Measurements from ENCODE around the gene CYB5D1.

Gene CYB5D1

GRCh38 chr17:7839190-7839875, 18.5 kb upstream of the CYB5D1 start:
- TF ChIP-seq, protein P1, sequence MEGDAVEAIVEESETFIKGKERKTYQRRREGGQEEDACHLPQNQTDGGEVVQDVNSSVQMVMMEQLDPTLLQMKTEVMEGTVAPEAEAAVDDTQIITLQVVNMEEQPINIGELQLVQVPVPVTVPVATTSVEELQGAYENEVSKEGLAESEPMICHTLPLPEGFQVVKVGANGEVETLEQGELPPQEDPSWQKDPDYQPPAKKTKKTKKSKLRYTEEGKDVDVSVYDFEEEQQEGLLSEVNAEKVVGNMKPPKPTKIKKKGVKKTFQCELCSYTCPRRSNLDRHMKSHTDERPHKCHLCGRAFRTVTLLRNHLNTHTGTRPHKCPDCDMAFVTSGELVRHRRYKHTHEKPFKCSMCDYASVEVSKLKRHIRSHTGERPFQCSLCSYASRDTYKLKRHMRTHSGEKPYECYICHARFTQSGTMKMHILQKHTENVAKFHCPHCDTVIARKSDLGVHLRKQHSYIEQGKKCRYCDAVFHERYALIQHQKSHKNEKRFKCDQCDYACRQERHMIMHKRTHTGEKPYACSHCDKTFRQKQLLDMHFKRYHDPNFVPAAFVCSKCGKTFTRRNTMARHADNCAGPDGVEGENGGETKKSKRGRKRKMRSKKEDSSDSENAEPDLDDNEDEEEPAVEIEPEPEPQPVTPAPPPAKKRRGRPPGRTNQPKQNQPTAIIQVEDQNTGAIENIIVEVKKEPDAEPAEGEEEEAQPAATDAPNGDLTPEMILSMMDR (IDR thresholded peaks at IDR 0.05; ENCODE audit: borderline replicate concordance, extremely low read depth, low read length, poor library complexity, severe bottlenecking): no peak
- no peak for TF ChIP-seq EZH2 (IDR thresholded peaks at IDR 0.05; ENCODE audit: borderline replicate concordance, low read depth, low read length, severe bottlenecking)
- H2AFZ ChIP-seq (ENCODE audit: low read depth, low read length): no peak overlapping the region
- H4K20me1 ChIP-seq (ENCODE audit: insufficient read depth, low read length): peaks cover 29% of the 10 kb centered on the region
- H3K79me2 ChIP-seq (ENCODE audit: insufficient read depth, low read length): no peaks in the 10 kb centered on the region
- H3K4me2 ChIP-seq (ENCODE audit: insufficient read depth, low read length): no peak overlapping the region
- H3K4me1 ChIP-seq (ENCODE audit: insufficient read depth, low read length): peaks cover 82% of the 10 kb centered on the region
- no peak overlapping the region for H3K4me3 ChIP-seq (ENCODE audit: low read depth in 1 of 2, low read length in 2 of 2)
- H3K36me3 ChIP-seq (ENCODE audit: insufficient read depth, low read length): no peaks in the 10 kb centered on the region
- H3K9ac ChIP-seq (ENCODE audit: low read depth, low read length): no peak overlapping the region
- H3K27me3 ChIP-seq (ENCODE audit: insufficient read depth, low read length, poor library complexity): peaks cover 49% of the 10 kb centered on the region
- no peaks in the 10 kb centered on the region for H3K9me3 ChIP-seq (ENCODE audit: insufficient read depth, low read length, severe bottlenecking)
- DNase-seq (no peak), ATAC-seq (ENCODE audit: insufficient read depth, low read depth) (no peak)
- H3K27ac ChIP-seq (ENCODE audit: low read length): no peak overlapping the region

- H3K79me2 ChIP-seq (ENCODE audit: insufficient read depth, low read length): no peaks in the 10 kb centered on the region
- H3K9me3 ChIP-seq (ENCODE audit: insufficient read depth, low read length, severe bottlenecking): no peaks in the 10 kb centered on the region
- H3K4me2 ChIP-seq (ENCODE audit: insufficient read depth, low read length): no peak overlapping the region
- H3K27ac ChIP-seq (ENCODE audit: low read length): no peak overlapping the region
- no peak for TF ChIP-seq EZH2 (IDR thresholded peaks at IDR 0.05; ENCODE audit: borderline replicate concordance, low read depth, low read length, severe bottlenecking)
- TF ChIP-seq, protein P1 (IDR thresholded peaks at IDR 0.05; ENCODE audit: borderline replicate concordance, extremely low read depth, low read length, poor library complexity, severe bottlenecking): no peak
- peaks cover 82% of the 10 kb centered on the region for H3K4me1 ChIP-seq (ENCODE audit: insufficient read depth, low read length)
- H3K27me3 ChIP-seq (ENCODE audit: insufficient read depth, low read length, poor library complexity): peaks cover 49% of the 10 kb centered on the region
- H2AFZ ChIP-seq (ENCODE audit: low read depth, low read length): no peak overlapping the region
- peaks cover 29% of the 10 kb centered on the region for H4K20me1 ChIP-seq (ENCODE audit: insufficient read depth, low read length)
- H3K9ac ChIP-seq (ENCODE audit: low read depth, low read length): no peak overlapping the region
- no peaks in the 10 kb centered on the region for H3K36me3 ChIP-seq (ENCODE audit: insufficient read depth, low read length)
- H3K4me3 ChIP-seq (ENCODE audit: low read depth in 1 of 2, low read length in 2 of 2): no peak overlapping the region
- DNase-seq (no peak), ATAC-seq (ENCODE audit: insufficient read depth, low read depth) (no peak)
Measured at GRCh38 chr17:7839876-7840261, 17.9 kb upstream of the CYB5D1 start.

DNA sequence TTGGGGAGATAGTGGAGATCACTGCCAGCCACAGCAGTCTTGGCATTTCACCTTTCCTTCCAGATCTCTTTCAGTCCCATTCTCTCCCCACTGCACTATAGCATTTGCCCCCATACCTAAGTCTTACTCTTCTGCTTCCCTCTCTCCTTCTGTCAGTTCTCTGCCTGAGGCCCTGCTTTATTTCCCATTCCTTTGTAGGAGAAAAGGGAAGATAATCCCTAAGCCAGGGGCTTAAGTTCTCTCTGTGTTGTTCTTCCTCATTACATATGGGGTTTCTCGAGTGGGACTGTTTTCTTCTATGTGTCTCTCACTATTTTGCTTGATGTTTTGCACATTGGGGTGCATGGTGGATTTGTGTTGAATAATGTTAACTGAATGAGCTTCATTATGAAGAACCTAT, 17.4 kb upstream of the CYB5D1 start:
- Histone ChIP-seq H4K20me1 (ENCODE audit: insufficient read depth, low read length) (peaks cover 31% of the 10 kb centered on the region), H3K4me1 (ENCODE audit: insufficient read depth, low read length) (peaks cover 82% of the 10 kb centered on the region), H3K4me2 (ENCODE audit: insufficient read depth, low read length) (peak overlapping the region; percentile 95; the same call in 1 of the 2 replicates), H3K4me3 (ENCODE audit: low read depth in 1 of 2, low read length in 2 of 2) (no peak overlapping the region), H3K27me3 (ENCODE audit: insufficient read depth, low read length, poor library complexity) (peaks cover 49% of the 10 kb centered on the region), H3K9ac (ENCODE audit: low read depth, low read length) (no peak overlapping the region; the same call in 1 of the 2 replicates), H3K9me3 (ENCODE audit: insufficient read depth, low read length, severe bottlenecking) (no peaks in the 10 kb centered on the region), H3K79me2 (ENCODE audit: insufficient read depth, low read length) (no peaks in the 10 kb centered on the region), H3K27ac (ENCODE audit: low read length) (no peak overlapping the region), H3K36me3 (ENCODE audit: insufficient read depth, low read length) (peaks cover 2% of the 10 kb centered on the region; the same call in 1 of the 2 replicates), H2AFZ (ENCODE audit: low read depth, low read length) (no peak overlapping the region)
- TF ChIP-seq, protein P1 (IDR thresholded peaks at IDR 0.05; ENCODE audit: borderline replicate concordance, extremely low read depth, low read length, poor library complexity, severe bottlenecking): no peak
- TF ChIP-seq EZH2 (IDR thresholded peaks at IDR 0.05; ENCODE audit: borderline replicate concordance, low read depth, low read length, severe bottlenecking): no peak
- no peak for DNase-seq
- no peak for ATAC-seq (ENCODE audit: insufficient read depth, low read depth)

Measured in DND-41 (cell line).